LHCN-M2 (cell line): ENCODE measurements around the gene TSR2. TPM values are rescaled to one million over a fixed set of nuclear protein-coding genes. Genes with fewer than 3 reads are reported as not detected.

Source experiments
- DNase-seq: peaks from one replicate; pipeline ENCODE4 v3.0.0-alpha.2; 2012; ENCODE audit warnings: low read depth
- polyA plus RNA-seq: library from polyadenylated mRNA; unstranded; fragments of >200 nt; gene quantifications from one replicate; pipeline ENCODE4 v1.2.1, GENCODE V29; 2012; ENCODE audit warnings: missing spikeins
- total RNA-seq: library from RNA; depleted of rRNA; stranded (reverse); fragments of >200 nt; gene quantifications from 2 replicates; pipeline ENCODE4 v1.2.3, GENCODE V29; 2014; rRNA removed

Gene TSR2, protein sequence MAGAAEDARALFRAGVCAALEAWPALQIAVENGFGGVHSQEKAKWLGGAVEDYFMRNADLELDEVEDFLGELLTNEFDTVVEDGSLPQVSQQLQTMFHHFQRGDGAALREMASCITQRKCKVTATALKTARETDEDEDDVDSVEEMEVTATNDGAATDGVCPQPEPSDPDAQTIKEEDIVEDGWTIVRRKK
- 17.1 and 20.1 TPM in 2 replicates for total RNA-seq
- polyA plus RNA-seq, result 48.6 TPM

GRCh38 chrX:54439960-54440871 lies at the start of gene TSR2:
Gene TSR2 (plus strand): TSS chrX:54440404. CDS start chrX:54440422, 18 bp downstream.
- DNase-seq, result peak; percentile 83

- no peak for DNase-seq
These were observed 43.1 kb upstream of the TSR2 start for GRCh38 chrX:54397113-54397512.

- no peak for DNase-seq
These were observed 32.9 kb upstream of the TSR2 start for GRCh38 chrX:54407266-54407665.

GRCh38 chrX:54411732-54412131 lies 28.5 kb upstream of the TSR2 start:
- DNase-seq, result no peak

DNA sequence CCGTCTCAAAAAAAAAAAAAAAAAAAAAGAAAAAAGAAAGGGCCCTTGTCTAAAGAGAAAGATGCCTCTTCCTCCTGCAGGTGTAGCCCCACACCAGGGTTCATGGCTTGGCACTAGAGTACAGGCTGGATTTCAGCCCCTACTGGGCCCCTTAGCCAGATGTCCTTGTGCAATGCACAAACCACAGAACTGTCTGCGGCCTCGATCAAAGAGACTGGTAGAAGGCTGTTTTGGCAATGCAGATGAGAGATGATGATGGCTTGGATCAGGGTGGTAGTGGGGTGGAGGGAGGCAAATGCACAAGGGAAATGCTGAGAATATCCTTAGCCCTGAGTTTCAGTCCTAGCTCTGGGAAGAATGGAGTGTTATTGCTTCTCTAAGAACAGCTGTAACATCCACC lies 26.5 kb upstream of the TSR2 start:
- DNase-seq, result no peak

DNA sequence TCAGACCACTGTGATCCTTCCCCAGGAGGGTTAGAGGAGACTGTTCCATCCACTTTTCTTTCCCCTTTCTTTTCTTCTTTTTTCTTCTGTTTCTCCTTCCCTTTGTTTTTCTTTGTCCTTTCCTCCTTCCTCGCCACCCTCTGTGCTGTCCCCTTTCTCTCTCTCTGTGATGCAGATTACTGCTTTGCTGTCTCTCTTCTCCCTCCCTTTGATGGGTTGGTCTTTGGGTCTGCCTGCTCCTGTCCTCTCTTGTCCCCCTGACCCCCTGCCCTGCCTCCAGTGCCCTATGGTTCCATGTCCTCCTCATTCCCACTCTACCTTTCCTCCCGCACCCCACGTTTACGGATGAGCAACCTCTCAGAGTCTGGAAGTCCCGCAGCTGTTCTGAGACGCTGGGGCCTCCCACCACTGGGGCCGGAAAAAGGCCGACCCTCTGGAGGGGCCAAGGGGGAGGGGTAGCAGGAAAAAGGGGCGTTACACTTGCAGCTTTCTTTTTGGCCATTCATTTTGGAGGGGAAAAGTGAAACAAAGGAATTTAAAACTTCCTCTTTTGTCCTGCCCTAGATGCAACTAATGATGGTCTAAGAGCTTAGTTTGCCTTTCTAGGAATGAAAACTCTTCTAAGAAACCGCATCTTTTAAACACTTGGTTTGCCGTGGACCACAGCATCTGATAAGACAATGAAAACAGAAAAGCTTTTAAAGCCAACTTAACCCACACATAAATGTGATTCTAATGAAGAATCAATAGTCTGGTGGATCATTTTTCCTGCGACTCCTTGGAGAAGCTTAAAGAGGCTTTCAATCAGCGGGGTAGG lies 24.5 kb upstream of the TSR2 start:
- no peak for DNase-seq

- DNase-seq, result no peak
These were observed 23.2 kb upstream of the TSR2 start for GRCh38 chrX:54416965-54417364.

DNA sequence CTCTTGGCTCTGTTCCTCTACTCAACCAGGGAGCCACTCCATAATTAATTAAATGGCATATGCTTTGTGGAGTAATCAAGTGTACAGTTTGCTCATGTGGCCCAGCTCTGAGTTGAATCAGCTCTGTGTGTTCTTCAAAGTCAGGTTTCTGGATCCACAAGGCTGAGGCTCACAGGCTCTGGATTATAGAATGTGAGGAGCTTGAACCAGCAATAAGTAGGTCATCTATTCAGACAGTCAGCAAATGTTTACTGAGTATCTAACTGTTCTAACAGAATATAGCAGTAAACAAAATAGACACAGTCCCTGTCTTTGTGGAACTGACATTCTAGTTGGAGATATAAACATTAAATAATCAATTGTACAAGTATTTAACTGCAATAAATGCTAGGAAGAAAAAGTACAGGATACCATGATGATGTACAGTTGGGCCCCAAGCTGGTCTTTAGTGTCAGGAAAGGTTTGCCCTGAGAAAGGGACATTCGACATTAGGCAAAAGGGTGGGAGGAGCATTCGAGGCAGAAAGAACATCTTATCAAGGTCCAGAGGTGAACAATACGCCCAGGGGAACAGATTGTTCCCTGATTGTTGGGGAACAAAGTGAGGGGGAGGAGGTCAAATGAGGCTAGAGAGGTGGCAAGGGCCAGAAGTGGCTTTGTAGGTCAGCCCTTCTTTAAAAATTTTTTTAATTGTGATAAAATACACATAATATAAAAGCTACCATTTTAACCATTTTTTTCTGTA lies 20.5 kb upstream of the TSR2 start:
- DNase-seq, result no peak

- DNase-seq, result no peak
These were observed 18.0 kb upstream of the TSR2 start for GRCh38 chrX:54422168-54422567.

- DNase-seq, result no peak
These were observed 16.9 kb upstream of the TSR2 start for GRCh38 chrX:54423161-54423888.

DNA sequence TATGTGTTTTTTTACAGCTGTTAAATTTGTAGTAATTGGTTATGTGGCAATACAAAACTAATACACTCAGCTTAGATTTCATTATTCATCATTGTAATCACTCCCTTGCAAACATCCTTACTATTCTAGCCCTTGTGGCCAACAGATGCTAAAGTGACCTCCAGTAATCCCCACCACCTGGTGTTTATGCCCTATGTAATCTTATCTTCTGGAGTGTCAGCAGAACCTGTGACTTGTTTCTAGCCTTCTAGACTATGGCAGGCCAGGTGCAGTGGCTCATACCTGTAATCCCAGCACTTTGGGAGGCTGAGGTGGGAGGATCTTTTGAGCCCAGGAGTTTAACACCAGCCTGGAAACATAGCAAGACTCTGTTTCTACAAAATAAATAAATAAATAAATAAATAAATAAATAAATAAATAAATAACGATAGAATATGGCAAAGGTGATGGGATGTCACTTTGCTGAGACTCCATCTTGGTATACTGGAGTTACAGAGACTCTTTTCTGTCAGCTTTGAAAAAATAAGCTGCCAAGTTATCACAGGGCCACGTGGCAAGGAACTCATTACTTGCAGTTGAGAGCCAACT lies 12.3 kb upstream of the TSR2 start:
- no peak for DNase-seq

DNA sequence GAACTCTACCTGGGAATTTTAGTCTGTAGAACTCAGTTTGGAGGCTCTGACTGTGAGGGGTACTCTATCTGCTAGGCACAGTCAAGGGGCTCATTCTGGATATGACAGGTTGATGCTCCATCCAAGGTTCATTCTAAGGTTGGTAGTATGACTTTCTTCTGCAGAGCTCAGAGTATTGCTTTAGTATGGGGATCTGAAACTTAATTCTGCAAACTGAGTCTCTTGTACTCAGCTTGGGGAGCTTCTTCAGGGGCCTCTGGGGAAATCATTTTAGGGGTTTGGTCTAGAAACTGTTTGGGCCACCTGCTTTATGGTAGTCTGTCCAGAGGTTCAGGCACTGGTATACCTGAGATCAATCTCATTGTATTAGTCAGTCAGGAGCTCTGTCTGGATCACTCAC lies 9.7 kb upstream of the TSR2 start:
- DNase-seq, result no peak

DNA sequence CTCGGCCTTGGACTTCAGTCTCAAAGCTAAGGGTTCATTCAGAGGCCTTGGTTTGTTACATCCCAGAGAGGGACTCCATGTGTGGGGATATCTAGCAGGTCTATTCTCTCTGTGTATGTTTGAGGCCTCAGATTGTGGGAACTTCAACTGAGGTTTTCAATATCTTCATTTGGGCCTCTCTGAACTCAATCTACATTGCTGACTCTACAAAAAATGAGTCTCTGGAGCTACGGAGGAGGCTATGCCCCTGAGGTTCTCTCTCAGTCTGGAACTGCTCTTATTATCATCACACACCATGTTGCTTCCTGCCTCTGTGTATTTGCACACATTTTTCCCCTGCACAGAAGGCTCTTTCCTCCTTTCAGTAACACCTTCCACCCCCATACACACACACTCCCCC lies 5.1 kb upstream of the TSR2 start:
- no peak for DNase-seq

- DNase-seq, result no peak
These were observed 2.6 kb downstream of the TSR2 start for GRCh38 chrX:54442790-54443189.

- no peak for DNase-seq
These were observed 4.5 kb downstream of the TSR2 start for GRCh38 chrX:54444752-54445151.

- DNase-seq, result no peak
These were observed 5.9 kb downstream of the TSR2 start for GRCh38 chrX:54446084-54446483.

DNA sequence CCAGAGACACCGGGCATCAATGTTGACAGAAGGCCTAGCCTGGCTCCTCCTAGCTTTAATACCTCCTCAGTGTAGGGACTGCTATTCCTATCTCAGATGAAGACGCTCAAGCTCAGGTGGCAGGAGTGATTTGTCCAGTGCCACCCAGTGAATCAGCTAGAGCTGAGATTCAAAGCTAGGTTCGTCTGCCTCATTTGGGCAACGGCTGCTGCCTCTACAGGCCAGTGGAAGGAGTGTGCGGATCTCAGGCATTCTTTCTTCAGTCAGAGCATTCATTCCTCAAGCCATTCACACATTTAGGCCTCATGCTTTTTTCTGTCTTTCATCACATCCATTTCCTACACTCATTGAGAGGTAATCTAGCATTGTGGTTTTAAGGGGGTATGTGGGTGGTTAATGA lies 7.3 kb downstream of the TSR2 start:
- DNase-seq, result peak; percentile 8

- no peak for DNase-seq
These were observed 9.7 kb downstream of the TSR2 start for GRCh38 chrX:54449929-54450328.

DNA sequence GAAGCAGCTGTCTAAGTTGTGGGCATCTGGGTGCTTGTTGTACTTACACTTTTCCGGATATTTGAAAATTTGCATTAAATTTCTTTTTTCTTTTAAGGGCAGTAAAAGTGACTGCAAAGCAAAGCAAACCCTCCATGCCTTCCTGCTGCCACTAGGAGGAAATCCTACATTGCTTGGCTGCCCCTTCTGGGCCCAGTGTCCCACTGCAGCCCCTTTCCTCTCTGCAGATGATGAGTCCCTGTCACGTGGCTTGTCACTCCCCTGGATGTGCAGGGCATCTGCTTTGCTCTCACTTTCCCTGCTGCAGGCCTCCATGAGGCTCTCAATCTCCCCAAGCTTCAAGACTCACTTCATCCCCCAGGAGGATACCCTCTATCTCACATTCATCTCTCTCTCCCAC lies 12.7 kb downstream of the TSR2 start:
- DNase-seq, result peak; percentile 5

DNA sequence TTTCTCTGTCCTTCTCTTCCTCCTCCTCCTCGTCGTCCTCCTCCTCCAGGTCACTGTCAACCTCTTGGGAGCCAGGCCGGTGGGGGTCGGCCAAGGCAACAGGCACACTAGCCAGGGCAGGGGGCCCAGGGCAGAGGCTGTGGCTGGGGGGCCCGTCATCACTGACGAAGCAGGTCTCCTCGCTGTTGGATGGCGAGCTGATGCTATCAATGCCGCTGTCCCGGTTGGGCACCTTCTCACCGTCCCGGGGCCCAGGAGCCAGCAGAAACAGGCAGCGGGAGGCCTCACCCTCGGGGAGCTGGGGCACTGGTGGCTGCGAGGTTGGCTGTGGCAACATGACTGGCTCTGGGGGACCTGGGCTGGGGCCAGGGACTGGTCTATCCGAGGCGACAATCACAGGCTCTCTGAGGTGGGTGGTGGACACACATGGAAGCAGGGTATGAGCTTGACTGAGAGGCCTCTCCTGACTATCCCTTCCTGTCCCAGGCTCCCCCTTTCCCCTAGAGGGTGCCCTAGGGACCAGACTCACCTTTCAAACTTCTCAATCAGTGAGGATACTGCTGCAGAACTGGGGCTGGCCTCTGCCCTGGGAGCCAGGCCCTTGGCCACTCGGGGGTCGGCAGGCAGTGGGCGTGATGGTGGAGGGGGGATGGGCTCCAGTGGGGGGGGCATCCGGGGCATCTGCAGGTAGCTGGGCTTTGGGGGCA lies 30.0 kb downstream of the TSR2 start:
- DNase-seq, result no peak
